K562 (cell line): Measurements from ENCODE around the gene THAP8. TPM values are rescaled to one million over a fixed set of nuclear protein-coding genes. Genes with fewer than 3 reads are reported as not detected.
A peak's percentile ranks its signal among the peaks of the same experiment; 100 is the strongest.

Source experiments
- E2F5 ChIP-seq: sonication (generic); formaldehyde crosslinking; IDR thresholded peaks from 2 replicates; pipeline ENCODE4 v1.8.0; 2022; ENCODE audit warnings: mild to moderate bottlenecking, missing genetic modification reagents
- GTF3C2 ChIP-seq: IDR thresholded peaks from 3 replicates; pipeline ENCODE4 v1.6.1; 2011; ENCODE audit warnings: borderline replicate concordance, mild to moderate bottlenecking, moderate library complexity; ENCODE audit not compliant: insufficient read length; ENCODE audit errors: extremely low read depth
- MCM2 ChIP-seq: fragments of 450-650 bp; IDR thresholded peaks from 2 replicates; pipeline ENCODE4 v1.6.1; 2017; ENCODE audit warnings: low read depth, mild to moderate bottlenecking
- NFE2 ChIP-seq: IDR thresholded peaks from 2 replicates; pipeline ENCODE4 v1.6.1; 2014; ENCODE audit warnings: antibody characterized with exemption, low read depth
- RERE ChIP-seq: sonication (generic); formaldehyde crosslinking; IDR thresholded peaks from 2 replicates; pipeline ENCODE4 v1.8.0; 2023; ENCODE audit warnings: missing genetic modification reagents, mild to moderate bottlenecking, borderline replicate concordance
- SREBF1 ChIP-seq: fragments of 150-350 bp; IDR thresholded peaks from 2 replicates; pipeline ENCODE4 v1.6.1; 2014; ENCODE audit warnings: antibody characterized with exemption, low read depth, low read length, borderline replicate concordance
- TAF15 ChIP-seq: fragments of 200-400 bp; formaldehyde crosslinking; IDR thresholded peaks from 2 replicates; pipeline ENCODE4 v1.6.1; 2017; ENCODE audit warnings: mild to moderate bottlenecking, low read depth, low read length, moderate library complexity
- ZNF384 ChIP-seq: IDR thresholded peaks from 2 replicates; pipeline ENCODE4 v1.6.1; 2012; ENCODE audit warnings: low read depth, low read length, improper control_type of control experiment
- ZNF695 ChIP-seq: fragments of 450-650 bp; formaldehyde crosslinking; IDR thresholded peaks from 2 replicates; pipeline ENCODE4 v1.4.0; 2020; ENCODE audit warnings: mild to moderate bottlenecking, moderate library complexity
- ZNF699 ChIP-seq: fragments of 250-450 bp; sonication (Bioruptor Pico); IDR thresholded peaks from 2 replicates; pipeline ENCODE4 v1.8.0; 2021; ENCODE audit warnings: mild to moderate bottlenecking, moderate library complexity; ENCODE audit not compliant: insufficient replicate concordance
- polyA plus RNA-seq, 8 experiments: library from polyadenylated mRNA; depleted of rRNA in 4 of 8; stranded (reverse) in 5 of 8; unstranded in 3 of 8; fragments of >200 nt; fragmentation: Nextera tagmentation in 2 of 8; fragmentation: Illumina TruSeq in 1 of 8; extraction: Ambion mirVana in 2 of 8; extraction: Trizol in 1 of 8; gene quantifications; 2 replicates each; pipeline versions ENCODE4 v1.2.1 to v1.2.3, GENCODE V29; 2011 to 2014; ENCODE audit warnings: inconsistent platforms in 1 of 8, missing spikeins in 1 of 8
- total RNA-seq, 7 experiments: library from RNA; depleted of rRNA in 6 of 7; stranded (reverse); fragments of >200 nt in 6 of 7; fragmentation: Illumina TruSeq in 2 of 7; extraction: Trizol in 2 of 7; gene quantifications; 2 replicates each; pipeline versions ENCODE4 v1.2.1 to v1.2.3, GENCODE V29; 2011 to 2021; ENCODE audit warnings: low replicate concordance in 1 of 7
- TF ChIP-seq, protein P1 (sequence below): fragments of 450-650 bp; IDR thresholded peaks from 2 replicates; pipeline ENCODE4 v1.7.0; 2016; ENCODE audit warnings: borderline replicate concordance

Gene THAP8
- total and polyA plus RNA-seq, 9 of the 15 experiments (the other 6 are each of a cell fraction or from before 2014, with no cell fraction given) = 0.11 to 2.0 (median 0.94) TPM

GRCh38 chr19:36054733-36055686 lies 925 bp upstream of the THAP8 start, which contains the start of gene WDR62 (continued):
- TF ChIP-seq RERE (no peak), ZNF699 (CRISPR knock-in tag) (no peak), MCM2 (no peak), ZNF384 (no peak), NFE2 (peak; percentile 60; the same call in 1 of the 2 replicates), SREBF1 (no peak), GTF3C2 (no peak), TAF15 (no peak), ZNF695 (CRISPR knock-in tag) (no peak), E2F5 (no peak)
- TF ChIP-seq, protein P1, sequence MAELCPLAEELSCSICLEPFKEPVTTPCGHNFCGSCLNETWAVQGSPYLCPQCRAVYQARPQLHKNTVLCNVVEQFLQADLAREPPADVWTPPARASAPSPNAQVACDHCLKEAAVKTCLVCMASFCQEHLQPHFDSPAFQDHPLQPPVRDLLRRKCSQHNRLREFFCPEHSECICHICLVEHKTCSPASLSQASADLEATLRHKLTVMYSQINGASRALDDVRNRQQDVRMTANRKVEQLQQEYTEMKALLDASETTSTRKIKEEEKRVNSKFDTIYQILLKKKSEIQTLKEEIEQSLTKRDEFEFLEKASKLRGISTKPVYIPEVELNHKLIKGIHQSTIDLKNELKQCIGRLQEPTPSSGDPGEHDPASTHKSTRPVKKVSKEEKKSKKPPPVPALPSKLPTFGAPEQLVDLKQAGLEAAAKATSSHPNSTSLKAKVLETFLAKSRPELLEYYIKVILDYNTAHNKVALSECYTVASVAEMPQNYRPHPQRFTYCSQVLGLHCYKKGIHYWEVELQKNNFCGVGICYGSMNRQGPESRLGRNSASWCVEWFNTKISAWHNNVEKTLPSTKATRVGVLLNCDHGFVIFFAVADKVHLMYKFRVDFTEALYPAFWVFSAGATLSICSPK = no peak
